ENCODE results near the gene CATSPERE.
A peak's percentile ranks its signal among the peaks of the same experiment; 100 is the strongest.

Gene CATSPERE, protein sequence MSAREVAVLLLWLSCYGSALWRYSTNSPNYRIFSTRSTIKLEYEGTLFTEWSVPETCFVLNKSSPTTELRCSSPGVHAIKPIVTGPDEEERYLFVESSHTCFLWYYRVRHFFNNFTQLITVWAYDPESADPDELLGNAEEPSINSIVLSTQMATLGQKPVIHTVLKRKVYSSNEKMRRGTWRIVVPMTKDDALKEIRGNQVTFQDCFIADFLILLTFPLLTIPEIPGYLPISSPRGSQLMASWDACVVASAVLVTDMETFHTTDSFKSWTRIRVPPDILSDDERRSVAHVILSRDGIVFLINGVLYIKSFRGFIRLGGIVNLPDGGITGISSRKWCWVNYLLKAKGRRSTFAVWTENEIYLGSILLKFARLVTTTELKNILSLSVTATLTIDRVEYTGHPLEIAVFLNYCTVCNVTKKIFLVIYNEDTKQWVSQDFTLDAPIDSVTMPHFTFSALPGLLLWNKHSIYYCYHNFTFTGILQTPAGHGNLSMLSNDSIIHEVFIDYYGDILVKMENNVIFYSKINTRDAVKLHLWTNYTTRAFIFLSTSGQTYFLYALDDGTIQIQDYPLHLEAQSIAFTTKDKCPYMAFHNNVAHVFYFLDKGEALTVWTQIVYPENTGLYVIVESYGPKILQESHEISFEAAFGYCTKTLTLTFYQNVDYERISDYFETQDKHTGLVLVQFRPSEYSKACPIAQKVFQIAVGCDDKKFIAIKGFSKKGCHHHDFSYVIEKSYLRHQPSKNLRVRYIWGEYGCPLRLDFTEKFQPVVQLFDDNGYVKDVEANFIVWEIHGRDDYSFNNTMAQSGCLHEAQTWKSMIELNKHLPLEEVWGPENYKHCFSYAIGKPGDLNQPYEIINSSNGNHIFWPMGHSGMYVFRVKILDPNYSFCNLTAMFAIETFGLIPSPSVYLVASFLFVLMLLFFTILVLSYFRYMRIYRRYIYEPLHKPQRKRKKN

DNA sequence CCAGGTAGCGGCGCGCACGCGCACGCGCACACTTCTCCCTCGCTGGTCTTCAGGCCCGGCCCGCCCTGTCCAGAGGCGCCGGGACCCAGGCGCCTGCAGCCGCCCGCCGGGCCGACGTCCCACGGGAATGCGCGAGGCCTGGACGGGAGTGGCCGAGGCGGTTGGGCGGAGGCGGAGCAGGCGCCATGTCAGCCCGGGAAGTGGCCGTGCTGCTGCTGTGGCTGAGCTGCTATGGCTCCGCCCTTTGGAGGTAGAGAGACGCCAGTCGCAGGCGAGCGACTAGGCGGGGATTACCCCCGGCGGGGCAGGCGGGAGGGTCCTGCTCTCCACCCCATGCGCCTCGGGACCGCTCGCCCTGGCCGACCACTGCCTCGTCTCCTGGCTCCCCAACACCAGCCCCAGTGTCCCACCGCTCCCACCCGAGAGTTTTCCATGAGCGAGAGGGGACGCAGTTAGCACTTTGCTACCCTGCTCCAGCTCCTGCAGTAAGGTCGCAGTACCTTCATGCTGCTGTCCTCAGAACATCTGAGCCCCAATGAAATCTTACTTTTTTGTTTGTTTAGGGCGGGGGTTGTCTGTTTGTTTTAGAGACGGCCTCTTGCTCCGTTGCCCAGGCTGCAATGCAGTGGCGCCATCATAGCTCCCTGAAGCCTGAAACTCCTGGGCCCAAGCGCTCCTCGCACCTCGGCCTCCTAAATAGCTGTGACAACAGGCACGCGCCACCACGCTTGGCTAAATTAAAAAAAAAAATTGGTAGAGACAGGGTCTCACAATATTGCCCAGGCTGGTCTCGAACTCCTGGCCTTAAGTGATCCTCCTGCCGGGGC, at the start of gene CATSPERE:
Gene CATSPERE (plus strand): TSS at position 29 of the 827 bp plus-strand sequence. CDS start 157 bp downstream, at position 186.
- peak; percentile 68 for DNase-seq

DNA sequence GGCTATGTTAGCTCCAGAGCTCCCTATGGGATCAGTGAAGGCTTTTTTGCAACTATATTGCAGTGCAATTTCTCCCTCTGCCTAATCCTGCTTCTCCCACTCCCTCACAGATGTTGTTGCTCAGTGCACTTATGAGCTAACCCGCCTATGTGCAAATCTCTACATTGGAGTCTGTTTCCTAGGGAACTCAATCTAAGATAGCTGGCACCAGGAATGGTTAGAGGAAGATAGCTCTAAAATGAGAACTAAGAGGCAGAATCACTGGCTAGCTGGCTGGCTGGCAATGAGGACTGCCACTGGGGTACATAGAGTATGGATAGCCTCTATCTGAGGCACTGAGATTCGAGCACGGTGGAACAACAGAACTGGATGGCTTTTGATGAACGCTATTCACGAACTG, 48.9 kb upstream of the CATSPERE start:
- DNase-seq, result no peak

DNA sequence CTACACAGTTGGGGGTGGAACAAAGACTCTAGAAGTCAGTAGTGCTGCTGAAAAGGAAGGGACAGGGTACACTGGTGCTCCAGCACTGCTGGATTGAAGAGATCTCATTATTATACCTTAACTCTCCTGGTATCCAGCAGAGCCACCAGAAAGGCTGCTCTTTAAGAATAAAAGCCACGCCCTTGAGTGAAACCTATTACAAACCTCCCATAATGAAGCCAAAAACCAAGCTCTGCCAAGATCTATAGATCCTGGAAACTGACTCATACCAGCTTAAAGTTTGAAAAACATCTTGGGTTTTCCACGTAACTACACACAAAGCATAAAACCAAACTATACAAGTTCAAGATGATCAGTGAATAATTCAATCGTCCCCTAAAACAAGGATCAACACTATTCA, 47.3 kb upstream of the CATSPERE start:
- DNase-seq, result no peak

DNA sequence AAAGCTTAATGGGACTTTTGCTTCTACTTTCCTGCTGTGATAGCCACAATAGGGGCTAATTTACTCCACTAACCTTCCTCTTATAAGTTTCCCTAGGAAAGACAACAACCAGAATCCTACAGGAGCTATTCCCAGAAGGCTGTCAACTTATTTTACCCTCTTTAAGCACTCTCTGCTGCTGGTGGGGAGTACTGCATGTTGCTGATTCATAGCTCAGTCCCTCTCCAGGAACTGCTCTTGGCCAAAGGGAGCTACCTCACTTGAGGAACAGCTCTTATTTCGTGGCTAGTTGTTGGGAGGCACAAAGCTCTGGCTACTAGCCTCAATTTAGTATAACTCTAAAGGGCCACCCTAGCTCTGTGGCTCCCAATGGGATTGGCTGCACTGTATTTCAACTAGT, 46.5 kb upstream of the CATSPERE start:
- DNase-seq, result no peak

DNA sequence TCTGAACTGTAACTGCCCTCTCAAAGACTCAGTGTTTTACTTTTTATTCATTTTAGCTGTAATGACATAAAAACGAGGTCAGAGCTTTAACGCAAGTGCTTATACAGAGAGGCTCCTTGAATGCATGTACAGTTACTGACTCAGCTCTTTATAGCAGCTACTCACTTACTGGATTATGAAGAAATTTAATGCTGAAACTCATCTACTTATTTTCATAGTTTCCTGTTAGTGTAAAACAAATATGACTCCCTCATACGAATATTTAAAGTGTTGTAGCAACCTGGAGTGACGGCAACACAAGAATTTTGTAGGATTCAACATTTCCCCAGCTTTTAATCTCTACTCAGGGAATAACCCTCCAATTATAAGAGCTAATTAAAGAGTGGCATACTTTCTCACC, 42.0 kb upstream of the CATSPERE start:
- no peak for DNase-seq

DNA sequence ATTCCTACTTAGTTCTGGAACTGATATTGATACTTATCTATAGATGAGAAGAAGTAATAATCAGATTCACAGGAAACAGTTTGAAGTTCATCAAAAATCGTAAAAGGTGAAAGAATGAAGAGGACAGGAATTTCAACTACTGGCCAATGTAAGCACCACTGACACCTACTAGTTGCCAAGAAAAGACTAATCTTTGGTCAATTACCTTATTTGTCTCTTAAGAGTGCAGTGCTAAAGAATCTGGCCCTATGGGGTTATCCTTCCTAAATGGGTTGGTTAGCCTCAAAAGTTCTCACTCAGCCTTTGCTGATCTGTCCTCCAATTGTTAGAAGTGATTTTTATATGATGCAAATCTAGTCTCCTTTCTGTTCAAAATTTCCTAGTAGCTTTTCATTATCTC, 38.9 kb upstream of the CATSPERE start:
- DNase-seq, result no peak

DNA sequence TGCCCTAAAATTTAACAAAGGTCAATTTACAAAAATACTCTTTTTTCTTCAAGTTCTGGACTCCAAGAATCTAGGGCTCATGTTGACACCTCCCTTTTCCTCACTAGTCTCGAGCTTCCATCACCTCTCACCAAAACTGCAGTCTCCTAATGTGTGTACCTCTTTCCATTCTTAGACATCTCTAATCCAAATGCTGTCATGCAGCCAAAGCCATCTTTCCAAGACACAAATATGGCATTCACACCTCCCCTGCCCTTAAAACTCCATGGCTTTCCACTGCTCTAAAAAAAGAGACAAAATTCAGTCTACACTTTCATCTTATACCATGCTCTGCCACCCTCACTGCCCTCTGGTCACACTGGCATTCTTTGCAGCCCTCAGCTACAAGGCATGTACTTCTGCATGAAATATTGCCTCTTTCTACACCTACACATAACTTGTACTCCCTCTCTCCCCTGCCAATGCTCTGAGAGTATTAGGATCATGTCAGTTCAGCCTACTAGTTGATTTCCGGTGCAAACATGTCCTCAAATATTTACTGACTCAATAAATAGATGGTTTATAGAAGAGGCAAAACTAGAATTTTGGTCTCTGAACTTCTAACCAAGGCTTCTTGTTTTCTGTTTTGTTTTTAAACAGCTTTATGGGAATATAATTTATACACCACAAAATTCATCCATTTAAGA, 36.3 kb upstream of the CATSPERE start:
- DNase-seq, result no peak

DNA sequence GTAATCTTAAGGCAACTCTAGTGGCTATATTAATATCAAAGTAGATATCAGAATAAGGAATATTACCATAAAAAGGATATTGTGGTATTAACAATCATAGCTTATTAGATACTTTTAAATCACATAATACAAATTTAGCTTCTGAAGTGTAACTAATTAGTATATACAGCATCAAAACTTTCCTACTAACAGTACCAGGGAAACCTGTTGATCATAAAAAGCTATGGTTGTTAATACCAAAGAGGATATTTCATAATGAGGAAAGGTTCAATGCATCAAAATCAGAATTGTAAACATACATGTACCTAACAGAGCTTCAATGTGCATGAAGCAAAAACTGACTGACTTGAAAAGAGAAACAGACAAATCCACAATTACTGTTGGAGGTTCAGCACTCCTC, 33.4 kb upstream of the CATSPERE start:
- DNase-seq, result no peak

DNA sequence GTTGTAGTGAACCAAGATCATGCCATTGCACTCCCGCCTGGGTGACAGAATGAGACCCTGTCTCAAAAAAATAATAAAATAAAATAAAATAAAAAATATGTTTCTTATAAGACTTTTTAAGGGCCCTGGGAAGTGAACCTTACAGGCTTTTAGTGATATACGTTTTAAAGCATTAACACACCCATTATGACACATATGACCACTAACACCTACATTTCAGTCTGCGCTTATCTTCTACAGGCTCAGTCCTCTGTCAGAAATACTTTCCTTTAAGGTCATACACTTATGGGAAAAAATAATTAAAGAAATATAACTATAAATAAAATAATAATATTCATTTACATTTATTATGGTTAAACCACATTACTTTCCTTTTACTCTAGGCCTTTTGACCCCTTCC, 31.3 kb upstream of the CATSPERE start:
- no peak for DNase-seq

DNA sequence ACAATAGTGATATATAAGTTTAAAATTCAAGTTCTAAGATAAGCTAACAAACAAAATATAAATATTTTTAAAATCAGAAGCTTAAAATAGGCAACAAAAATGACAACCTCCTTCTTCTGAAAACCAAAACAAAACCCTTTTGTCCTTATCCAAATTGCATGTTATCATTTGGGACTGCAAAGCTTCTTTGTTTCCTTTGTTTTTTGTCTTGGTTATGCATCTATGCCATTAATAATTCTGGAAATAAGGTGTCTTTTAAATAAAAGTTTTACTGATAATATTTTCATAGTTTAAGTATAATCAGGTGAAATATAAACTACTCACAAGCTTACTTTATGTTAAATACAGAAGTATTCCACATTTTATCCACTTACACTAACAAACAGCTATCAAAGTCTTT, 29.9 kb upstream of the CATSPERE start:
- DNase-seq, result no peak

DNA sequence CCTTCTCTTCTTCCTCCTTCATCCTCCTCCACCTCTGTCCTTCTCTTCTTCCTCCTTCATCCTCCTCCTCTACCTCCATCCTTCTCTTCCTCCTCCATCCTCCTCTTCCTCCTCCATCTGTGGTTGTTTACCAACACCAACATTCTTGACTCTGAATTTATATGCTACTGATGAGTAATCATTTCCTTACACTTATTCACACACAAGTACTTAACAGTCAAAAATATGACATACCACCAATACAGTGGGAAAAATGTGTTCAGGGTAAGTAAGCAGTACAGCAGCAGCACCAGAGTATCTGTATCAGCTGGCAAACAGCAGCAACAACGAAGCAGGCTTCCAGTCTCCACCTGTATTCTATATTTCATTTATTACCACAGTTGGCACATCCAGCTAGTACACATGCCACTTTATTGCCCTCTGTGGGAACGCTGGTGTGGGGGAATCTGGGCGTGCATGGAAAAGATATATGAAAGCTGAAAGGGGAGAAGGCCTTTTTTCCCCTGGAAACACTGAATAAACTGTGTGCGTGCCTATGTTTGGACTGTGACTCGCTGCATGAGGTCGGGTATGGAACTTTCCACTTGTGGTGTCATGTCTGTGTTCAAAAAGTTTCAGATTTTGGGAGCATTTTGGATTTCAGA, 25.4 kb upstream of the CATSPERE start:
- no peak for DNase-seq

DNA sequence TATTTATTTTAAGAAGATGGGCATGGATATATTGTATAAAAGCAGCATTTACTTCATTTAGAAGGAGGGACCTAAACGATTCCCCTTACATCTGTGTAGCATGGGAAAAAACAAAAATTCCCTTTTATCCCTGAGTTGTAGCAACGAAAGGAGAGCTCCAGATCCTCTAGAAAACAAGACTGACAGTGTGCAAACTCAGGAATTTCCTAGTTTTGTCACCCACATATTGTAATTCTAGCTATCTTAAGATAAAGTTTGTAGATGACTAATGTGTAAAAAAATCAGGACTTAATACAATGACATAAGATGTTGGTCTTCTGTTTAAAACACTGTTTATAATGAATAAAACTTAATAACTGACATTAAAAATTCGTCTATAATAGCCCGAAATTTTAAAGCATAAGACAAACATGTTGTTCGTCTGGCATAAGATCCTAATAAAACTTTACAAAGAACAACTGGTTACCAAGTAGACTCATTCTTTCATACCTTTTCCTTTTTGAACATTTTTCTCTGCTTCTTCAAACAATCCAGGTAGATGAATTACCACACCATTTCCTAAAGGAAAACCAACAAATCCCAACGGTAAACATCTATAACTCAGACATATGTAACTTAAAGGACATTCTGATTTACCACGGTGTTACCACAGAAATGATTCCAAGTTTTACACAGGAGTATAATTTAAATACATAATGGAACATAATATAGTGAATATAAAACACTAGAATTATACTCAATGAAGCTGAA, 24.6 kb upstream of the CATSPERE start:
- no peak for DNase-seq

DNA sequence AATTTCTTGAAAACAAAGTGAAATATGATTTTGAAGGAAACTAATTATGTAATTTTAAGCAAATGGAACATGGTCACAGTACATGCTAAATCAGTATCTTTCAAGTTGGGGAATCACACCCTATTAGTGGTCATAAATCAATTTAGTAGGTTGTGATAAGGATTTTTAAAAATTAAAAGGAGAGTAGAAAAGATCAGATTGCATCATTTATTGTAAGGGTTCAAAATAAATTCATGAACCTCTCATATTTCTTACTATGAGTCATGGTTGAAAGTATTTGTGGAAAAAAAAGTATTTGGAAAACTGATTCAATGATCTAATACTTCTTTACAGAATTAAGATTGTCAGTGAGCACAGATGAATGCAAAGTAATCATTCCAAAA, 24.0 kb upstream of the CATSPERE start:
- no peak for DNase-seq

DNA sequence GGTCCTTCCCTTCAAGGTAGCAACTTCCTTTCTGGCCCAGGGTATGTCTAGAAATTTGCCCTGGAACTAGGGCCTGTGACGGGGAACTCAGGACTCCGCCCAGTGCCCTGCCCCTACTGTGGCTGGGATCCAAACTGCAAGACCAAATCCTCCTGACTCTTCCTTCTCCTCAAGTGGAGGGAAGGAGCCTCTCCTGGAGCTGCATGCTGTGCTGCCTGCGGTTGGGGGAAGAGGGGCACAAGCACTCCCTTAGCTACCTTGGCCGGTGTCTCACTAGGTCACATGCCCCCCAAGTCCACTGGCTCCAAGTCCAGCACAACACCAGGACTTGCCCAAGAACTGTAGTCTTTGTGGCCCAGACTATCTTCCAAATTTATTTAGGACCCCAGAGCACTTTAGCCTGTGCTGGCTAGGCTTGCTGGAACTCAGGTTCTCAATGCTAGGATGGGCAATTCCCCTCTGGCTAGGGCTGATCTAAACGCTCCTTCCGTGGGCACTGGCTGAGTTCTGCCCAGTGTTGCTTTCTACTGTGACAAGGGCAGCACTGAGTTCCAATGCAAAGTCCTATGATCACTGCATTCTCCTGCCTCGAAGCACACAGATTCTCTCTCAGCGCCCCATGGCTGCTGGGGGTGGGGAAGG, 21.6 kb upstream of the CATSPERE start:
- DNase-seq, result no peak

DNA sequence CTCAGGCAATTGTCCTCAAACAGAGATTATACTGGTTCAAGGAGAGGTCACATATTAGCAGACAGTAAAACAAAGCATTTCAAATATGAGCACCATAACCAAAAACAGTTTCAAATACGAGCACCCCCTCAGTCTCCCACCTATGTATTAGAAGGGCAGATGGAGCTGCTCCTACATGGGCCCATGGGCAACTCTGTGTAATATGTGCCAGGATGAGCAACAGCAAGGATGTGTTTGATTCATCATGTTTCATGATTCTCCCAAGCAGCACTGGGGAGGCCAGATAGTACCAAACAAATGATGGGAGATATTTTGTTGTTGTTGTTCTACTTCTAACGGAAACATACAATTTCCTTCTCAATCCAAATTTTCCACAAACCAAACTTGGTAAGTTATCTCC, 18.2 kb upstream of the CATSPERE start:
- DNase-seq, result no peak

DNA sequence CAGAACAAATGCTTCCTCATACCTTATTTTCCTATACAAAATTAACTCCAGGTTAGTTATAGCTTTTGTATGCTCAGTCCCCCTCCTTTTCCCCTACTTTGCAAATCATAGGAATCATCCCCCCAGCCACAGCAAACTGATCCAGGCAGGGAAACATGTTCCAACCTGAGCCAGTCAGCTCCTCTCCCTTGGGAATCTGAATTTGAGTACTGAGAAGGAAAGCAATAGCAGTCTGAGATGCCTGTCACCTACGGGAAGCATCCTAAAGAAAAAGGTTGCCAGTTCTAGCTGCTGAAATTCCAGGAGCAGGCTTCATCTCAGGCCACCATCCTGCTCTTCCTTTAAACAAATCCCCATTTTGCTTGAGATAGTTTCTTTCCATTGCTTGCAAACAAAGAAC, 16.2 kb upstream of the CATSPERE start:
- DNase-seq, result no peak

DNA sequence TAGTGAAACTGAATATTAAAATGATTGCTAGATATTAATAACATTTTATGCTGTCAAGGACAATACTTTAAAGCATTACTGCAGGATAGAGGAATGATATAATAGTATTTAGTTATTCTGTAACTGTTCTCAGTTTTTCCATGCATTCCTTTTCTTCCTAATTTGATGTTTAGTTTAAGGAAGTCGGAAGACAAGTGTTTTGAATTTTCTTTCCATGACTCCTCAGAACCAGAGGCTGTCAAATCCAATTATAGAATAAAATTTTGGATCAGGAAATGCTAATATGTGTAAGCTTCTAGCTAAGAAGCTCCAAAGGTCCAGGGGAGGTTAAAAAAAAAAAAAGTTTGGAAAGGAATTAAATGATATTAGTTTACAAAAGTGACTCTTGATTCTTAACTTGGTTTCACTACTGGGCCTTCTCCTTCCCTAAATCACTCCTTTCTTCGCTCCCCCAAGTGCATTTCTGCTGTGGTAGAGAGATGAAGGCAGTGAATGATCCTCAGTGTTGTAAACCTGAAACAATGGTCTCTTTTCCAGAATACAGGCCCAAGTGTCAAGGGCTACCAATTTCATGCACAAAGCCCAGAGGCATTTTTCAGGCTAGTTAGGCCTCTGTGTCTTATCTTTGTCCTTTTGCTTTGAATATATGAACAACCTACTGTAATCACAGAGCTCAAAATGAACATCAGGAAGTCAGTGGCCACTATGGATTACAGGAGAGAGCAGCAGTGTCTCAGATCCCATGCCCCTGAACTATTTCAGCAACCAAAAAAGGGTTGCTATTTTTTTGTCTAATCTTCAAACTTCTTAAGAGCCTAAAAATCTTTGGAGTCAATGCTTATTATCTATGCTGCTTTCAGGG, 15.5 kb upstream of the CATSPERE start:
- no peak for DNase-seq

DNA sequence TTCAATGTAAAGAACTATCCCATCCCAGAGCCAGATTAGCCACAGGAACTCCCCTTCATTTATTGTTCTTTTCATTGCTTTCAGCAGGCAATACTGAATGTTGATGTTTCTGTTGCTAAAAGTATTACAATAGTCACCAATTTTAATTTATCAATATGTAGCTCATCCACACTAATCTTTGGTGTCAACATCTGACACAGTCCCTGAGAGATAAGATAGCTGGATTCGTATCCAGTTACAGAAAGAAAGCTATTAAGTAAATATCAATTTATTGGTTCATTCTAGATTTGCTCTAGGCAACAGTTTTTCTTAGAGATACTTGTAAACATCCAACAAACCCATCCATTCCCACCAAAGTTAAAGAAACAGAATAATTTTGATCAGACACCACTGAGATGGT, 14.0 kb upstream of the CATSPERE start:
- DNase-seq, result no peak

DNA sequence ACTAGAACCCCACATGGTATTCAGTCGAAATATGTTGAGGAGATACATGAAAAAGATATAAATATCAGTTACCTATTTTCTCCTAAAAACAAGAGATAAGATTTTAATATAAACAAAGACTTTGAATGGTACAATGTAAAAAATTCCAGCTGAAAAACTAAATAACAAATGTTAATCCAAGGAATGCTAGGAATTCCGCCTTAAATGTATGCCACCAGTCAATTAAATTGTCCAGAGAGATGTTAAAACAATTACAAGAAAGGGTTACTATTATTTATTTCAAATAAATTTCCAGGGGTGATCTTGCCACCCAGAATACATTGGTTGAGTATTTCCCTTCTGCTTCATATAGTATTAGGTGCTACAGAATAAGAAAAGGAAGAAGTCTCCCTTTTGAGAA, 13.5 kb upstream of the CATSPERE start:
- DNase-seq, result no peak

Data from activated CD8-positive, alpha-beta memory T cell treated with anti-CD3 and anti-CD28 coated beads, Interleukin-2, amount 50 U/mL, for 4 hours (primary cell).